ENCODE results near the gene CORO7. TPM values are rescaled to one million over a fixed set of nuclear protein-coding genes. Genes with fewer than 3 reads are reported as not detected.
A peak's percentile ranks its signal among the peaks of the same experiment; 100 is the strongest.

The CORO7 gene
- total and polyA plus RNA-seq, 9 of the 15 experiments (the other 6 are each of a cell fraction or from before 2014, with no cell fraction given), result 0.45 to 77.2 (median 18.7) TPM

GRCh38 chr16:4339909-4340308 lies 76.5 kb downstream of the CORO7 start:
- DNase-seq (ENCODE audit: extremely low read depth in 1 of 4, low spot score in 3 of 4) (no peak), FAIRE-seq (no peak), ATAC-seq (no peak)
- in situ Hi-C loops (cut with MboI) (no loop called here), intact Hi-C loops (cut with micrococcal nuclease) (no loop called here)
- ChIA-PET POLR2A (interaction anchor here (1.2 kb wide), 1 partner anchor 10 kb away, joined by 4 read pairs; no protein-coding TSS in a partner anchor), CTCF (ENCODE audit: low intra/inter-chr PET ratio) (no interaction called here)
- H3K27me3 ChIP-seq (ENCODE audit: control insufficient read depth in 2 of 2, insufficient read depth in 2 of 2, low read length in 2 of 2), result no peaks in the 10 kb centered on the region
- H2AFZ ChIP-seq (ENCODE audit: low read depth, low read length), result no peak overlapping the region
- BruUV-seq (replicated peaks), result no TSS peak
- TF ChIP-seq NFIC (IDR thresholded peaks at IDR 0.05), result 0 out of 2 replicates have a peak, but pooled peaks have one; percentile 26
- TF ChIP-seq HOMEZ (CRISPR knock-in tag; IDR thresholded peaks at IDR 0.05), result no peak
- TF ChIP-seq POLR2G (IDR thresholded peaks at IDR 0.05; ENCODE audit: low read depth, low read length), result peak; percentile 49; the same call in 1 of the 2 replicates
- TF ChIP-seq RBFOX2 (IDR thresholded peaks at IDR 0.05; ENCODE audit: low read depth, low read length), result 0 out of 2 replicates have a peak, but pooled peaks have one; percentile 25
- TF ChIP-seq ETV6 (IDR thresholded peaks at IDR 0.05; ENCODE audit: borderline replicate concordance in 1 of 2, low read depth in 2 of 2, low read length in 1 of 2), result no peak
- no peak for TF ChIP-seq ETV6 (CRISPR knock-in tag; IDR thresholded peaks at IDR 0.05; ENCODE audit: borderline replicate concordance)
- TF ChIP-seq ZBTB33 (CRISPR knock-in tag; IDR thresholded peaks at IDR 0.05), result peak; percentile 61; the same call in 1 of the 2 replicates
- peaks cover 73% of the 10 kb centered on the region; the same call in 2 of the 3 replicates for H3K36me3 ChIP-seq (ENCODE audit: control insufficient read depth, insufficient read depth, low read length)
- peaks cover 2% of the 10 kb centered on the region; the same call in 1 of the 2 replicates for H4K20me1 ChIP-seq (replicated peaks; ENCODE audit: control insufficient read depth, insufficient read depth, low read length)
- H3K4me3 ChIP-seq, result no peak overlapping the region
- H3K9ac ChIP-seq (ENCODE audit: insufficient read depth in 1 of 2, low read depth in 2 of 2, low read length in 2 of 2), result peak overlapping the region in 1 of 2 experiments; percentile 71; a peak in 2 of 4 replicates
- 86% methylated on average over 6 of the region's 14 CpGs for WGBS (ENCODE audit: insufficient coverage, low coverage, missing lambda C conversion rate)
- H3K9me3 ChIP-seq (replicated peaks; ENCODE audit: control insufficient read depth, insufficient read depth, low read depth, low read length), result peaks cover 2% of the 10 kb centered on the region; the same call in 1 of the 2 replicates
- H3K79me2 ChIP-seq (ENCODE audit: control insufficient read depth, insufficient read depth, low read length), result peaks cover 37% of the 10 kb centered on the region
- no peak overlapping the region for H3K4me2 ChIP-seq (ENCODE audit: insufficient read depth, low read length)
- no peaks in the 10 kb centered on the region for H3K9me1 ChIP-seq (ENCODE audit: control insufficient read depth, insufficient read depth, low read length)
- no peak overlapping the region for H3K27ac ChIP-seq (ENCODE audit: extremely low read depth, low read depth, low read length)
- H3K4me1 ChIP-seq (replicated peaks in 1 of 2; ENCODE audit: control insufficient read depth in 2 of 2, insufficient read depth in 2 of 2, low read length in 2 of 2), result peaks cover 0 to 55% of the 10 kb centered on the region in 2 experiments; a peak in 2 of 5 replicates

All from K562 (cell line).